Kidney (tissue), 14 donors: Measurements from ENCODE around the gene LIMS2. TPM values are rescaled to one million over a fixed set of nuclear protein-coding genes. Genes with fewer than 3 reads are reported as not detected.

Experiments used
- DNase-seq, 5 donors: peaks; one replicate each; pipeline ENCODE4 v3.0.0-alpha.2; 2013 to 2020
- FAIRE-seq: peaks from 2 replicates; lab custom pipeline; 2012; peaks lifted over from hg19 to GRCh38; lab: Jason Lieb, UNC
- H3K27ac ChIP-seq, 2 donors: one replicate each; pipeline ENCODE4 v1.7.0; 2013; ENCODE audit warnings: low read depth in 2 of 2, low read length in 2 of 2, inconsistent platforms in 1 of 2
- H3K27me3 ChIP-seq: one replicate; pipeline ENCODE4 v1.7.1; 2013; ENCODE audit warnings: low read length, inconsistent platforms; ENCODE audit not compliant: control insufficient read depth, insufficient read depth
- H3K36me3 ChIP-seq, 3 donors: one replicate each; pipeline versions ENCODE4 v1.7.0 to v1.7.1; 2013; ENCODE audit warnings: low read length in 3 of 3, control low read depth in 1 of 3, inconsistent platforms in 1 of 3; ENCODE audit not compliant: insufficient read depth in 3 of 3, control insufficient read depth in 2 of 3
- H3K4me1 ChIP-seq, 3 donors: one replicate each; pipeline versions ENCODE4 v1.7.0 to v1.7.1; 2013; ENCODE audit warnings: low read length in 3 of 3, inconsistent platforms in 1 of 3, low read depth in 1 of 3; ENCODE audit not compliant: control insufficient read depth in 2 of 3, insufficient read depth in 2 of 3
- H3K4me3 ChIP-seq, 3 donors: one replicate each; pipeline versions ENCODE4 v1.7.0 to v1.8.1; 2013; ENCODE audit warnings: low read length in 3 of 3, control low read depth in 1 of 3, inconsistent platforms in 1 of 3
- H3K9ac ChIP-seq, 3 donors: one replicate each; pipeline versions ENCODE4 v1.7.0 to v1.7.1; 2013; ENCODE audit warnings: low read length in 3 of 3, control low read depth in 1 of 3, inconsistent platforms in 1 of 3
- H3K9me3 ChIP-seq, 3 donors: one replicate each; pipeline versions ENCODE4 v1.7.0 to v1.7.1; 2013; ENCODE audit warnings: low read length in 3 of 3, control low read depth in 1 of 3, inconsistent platforms in 1 of 3; ENCODE audit not compliant: control insufficient read depth in 2 of 3, insufficient read depth in 1 of 3
- intact Hi-C: fragments of 100-400 bp; cut with DNase I; formaldehyde crosslinking; loops from one replicate; pipeline ENCODE4 v1.11.1; 2022
- polyA plus RNA-seq: library from polyadenylated mRNA; stranded (reverse); fragments of 350-450 nt; fragmentation: Illumina TruSeq; extraction: RNeasy Lipid Tissue Mini Kit (QIAGEN cat#74804); gene quantifications from one replicate; pipeline ENCODE4 v1.2.3, GENCODE V29; 2014; ENCODE audit warnings: low read depth, low replicate concordance; ENCODE audit not compliant: insufficient read depth
- total RNA-seq: library from RNA; stranded (reverse); fragmentation: NEBNext Ultra II Directional; extraction: Animal tissue kit (Norgen Biotek cat#: 25700); gene quantifications from one replicate; pipeline ENCODE4 v1.2.1, GENCODE V29; 2021
- TF ChIP-seq, protein P1 (sequence below): IDR thresholded peaks from 3 replicates; pipeline ENCODE4 v1.5.1; 2012; ENCODE audit warnings: mild to moderate bottlenecking, moderate library complexity, borderline replicate concordance; ENCODE audit not compliant: insufficient read depth; ENCODE audit errors: extremely low read depth
- donor health status: control.
- donor health status: control.
- donor health status: control.
- donor health status: control.
- donor health status: control.
- donor health status: DM: yes; HTN: yes; CAD: no.
- donor health status: Normal renal cell carcinoma (clear cell type).

The LIMS2 gene
- total and polyA plus RNA-seq, 2 donors from 2014 or later: 101 to 107 TPM

DNA sequence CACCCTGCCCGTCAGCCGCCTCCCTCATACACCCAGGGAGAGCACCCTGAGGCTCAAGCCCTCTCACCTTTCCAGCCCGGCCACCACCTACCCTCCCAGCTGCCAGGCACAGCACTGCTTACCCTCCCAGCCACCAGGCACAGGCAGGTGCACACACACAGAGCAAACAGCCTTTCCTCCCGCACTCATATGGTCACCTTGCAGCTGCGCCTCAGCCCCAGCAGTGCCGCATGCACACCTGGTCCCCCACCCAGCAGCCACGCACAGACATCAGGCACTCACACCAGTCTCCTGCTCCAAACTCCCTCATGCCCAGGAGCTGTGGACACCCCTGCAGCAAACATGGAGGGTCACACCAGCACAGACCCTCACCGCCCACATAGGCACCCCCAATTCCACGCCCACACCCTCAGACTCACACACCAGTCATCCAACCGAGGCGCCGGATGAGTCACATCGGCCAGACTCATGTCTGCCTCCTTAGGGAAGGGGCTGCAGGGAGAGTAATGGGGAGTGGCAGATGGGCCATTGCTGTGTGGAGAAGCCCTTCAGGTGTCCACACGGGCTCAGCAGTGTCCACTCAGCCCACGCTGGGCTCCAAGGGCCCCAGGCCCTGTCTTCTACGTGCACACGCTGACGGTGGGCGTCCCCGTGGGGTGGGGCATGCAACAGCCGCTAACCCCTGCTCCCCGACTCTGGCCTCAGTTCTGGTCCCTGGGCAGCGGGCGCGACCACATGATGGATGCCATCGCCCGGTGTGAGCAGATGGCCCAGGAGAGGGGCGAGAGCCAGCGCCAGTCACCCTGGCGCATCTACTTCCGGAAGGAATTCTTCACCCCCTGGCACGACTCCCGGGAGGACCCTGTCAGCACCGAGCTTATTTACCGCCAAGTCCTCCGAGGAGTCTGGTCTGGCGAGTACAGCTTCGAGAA lies 51.7 kb downstream of the LIMS2 start:
- FAIRE-seq (no peak), DNase-seq (peak in 1 of 5 donors; percentile 30)
- no peaks in the 10 kb centered on the region for H3K4me1 ChIP-seq
- H3K27me3 ChIP-seq: no peaks in the 10 kb centered on the region
- H3K9me3 ChIP-seq: no peaks in the 10 kb centered on the region
- intact Hi-C loops: no loop called here
- H3K4me3 ChIP-seq: no peak overlapping the region
- TF ChIP-seq, protein P1, sequence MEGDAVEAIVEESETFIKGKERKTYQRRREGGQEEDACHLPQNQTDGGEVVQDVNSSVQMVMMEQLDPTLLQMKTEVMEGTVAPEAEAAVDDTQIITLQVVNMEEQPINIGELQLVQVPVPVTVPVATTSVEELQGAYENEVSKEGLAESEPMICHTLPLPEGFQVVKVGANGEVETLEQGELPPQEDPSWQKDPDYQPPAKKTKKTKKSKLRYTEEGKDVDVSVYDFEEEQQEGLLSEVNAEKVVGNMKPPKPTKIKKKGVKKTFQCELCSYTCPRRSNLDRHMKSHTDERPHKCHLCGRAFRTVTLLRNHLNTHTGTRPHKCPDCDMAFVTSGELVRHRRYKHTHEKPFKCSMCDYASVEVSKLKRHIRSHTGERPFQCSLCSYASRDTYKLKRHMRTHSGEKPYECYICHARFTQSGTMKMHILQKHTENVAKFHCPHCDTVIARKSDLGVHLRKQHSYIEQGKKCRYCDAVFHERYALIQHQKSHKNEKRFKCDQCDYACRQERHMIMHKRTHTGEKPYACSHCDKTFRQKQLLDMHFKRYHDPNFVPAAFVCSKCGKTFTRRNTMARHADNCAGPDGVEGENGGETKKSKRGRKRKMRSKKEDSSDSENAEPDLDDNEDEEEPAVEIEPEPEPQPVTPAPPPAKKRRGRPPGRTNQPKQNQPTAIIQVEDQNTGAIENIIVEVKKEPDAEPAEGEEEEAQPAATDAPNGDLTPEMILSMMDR: no peak
- no peak overlapping the region for H3K9ac ChIP-seq
- H3K27ac ChIP-seq: no peak overlapping the region
- H3K36me3 ChIP-seq: peaks cover 0 to 3% (median 0%) of the 10 kb centered on the region in 3 donors

DNA sequence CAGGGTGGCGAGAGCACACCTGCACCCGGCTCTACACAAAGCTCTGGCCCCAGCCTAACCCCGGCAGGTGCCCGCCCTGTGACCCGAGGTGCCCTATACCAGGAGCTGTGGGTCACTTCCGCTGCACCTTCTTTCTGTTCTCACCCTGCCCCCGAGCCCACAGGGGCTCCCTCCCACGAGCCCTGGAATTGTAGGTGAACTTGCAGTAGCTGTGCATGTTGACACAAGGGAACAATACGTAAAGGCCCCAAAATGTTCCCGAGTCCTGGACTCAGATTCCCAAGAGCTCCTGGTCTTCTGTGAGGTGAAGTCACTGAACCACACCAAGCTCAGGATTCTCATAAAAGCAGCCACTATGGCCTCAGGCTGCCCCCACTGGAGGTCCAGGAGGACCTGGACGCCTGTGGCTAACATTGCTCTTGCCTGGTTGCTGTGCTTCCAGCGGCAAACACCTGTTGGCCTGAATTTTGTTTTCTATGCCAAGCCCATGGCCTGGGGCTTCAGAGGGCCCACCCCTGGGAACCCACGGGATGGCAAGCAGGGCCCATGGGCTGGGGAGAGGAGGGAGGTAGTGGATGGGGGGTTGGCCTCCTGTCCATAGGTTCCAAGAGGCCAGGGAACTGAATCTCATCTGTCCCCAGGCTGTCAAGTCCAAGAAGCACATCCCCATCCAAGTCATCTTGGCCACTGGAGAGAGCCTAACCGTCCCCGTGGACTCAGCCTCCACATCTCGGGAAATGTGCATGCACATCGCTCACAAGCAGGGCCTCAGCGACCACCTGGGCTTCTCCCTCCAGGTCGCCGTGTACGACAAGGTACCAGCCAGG lies 52.6 kb downstream of the LIMS2 start:
- no peak for FAIRE-seq
- peaks cover 0 to 3% (median 0%) of the 10 kb centered on the region in 3 donors for H3K36me3 ChIP-seq
- H3K27ac ChIP-seq: no peak overlapping the region
- no peaks in the 10 kb centered on the region for H3K27me3 ChIP-seq
- TF ChIP-seq, protein P1: no peak
- no peak overlapping the region for H3K9ac ChIP-seq
- no peak overlapping the region for H3K4me3 ChIP-seq
- peak in 1 of 5 donors; percentile 31 for DNase-seq
- no peaks in the 10 kb centered on the region for H3K9me3 ChIP-seq
- no peaks in the 10 kb centered on the region for H3K4me1 ChIP-seq
- intact Hi-C loops: no loop called here

DNA sequence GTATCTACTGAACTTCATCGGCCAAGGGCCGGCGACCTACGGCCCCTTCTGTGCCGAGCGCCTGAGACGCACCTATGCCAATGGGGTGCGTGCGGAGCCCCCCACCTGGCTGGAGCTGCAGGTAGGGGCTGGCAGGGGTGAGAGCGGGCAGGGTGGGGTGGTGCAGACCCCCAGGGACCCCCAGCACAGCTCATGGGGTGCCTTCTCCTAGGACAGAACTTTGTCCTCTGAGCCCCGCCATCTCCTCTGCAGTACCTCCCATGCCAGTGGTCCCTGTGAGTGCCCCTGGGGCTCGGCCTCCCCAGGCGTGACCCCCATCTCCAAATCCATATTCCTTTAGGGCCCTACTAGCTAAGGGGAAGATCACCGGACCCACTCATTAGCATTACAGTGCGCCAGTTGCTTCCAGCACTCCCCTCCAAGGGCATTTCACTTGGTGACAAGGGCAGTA lies 53.3 kb downstream of the LIMS2 start:
- Histone ChIP-seq H3K9ac (no peak overlapping the region), H3K36me3 (peaks cover 0 to 3% (median 0%) of the 10 kb centered on the region in 3 donors), H3K9me3 (no peaks in the 10 kb centered on the region), H3K4me3 (no peak overlapping the region), H3K4me1 (no peaks in the 10 kb centered on the region), H3K27me3 (no peaks in the 10 kb centered on the region), H3K27ac (no peak overlapping the region)
- intact Hi-C loops: no loop called here
- no peak for FAIRE-seq
- peak in 1 of 5 donors; percentile 24 for DNase-seq
- TF ChIP-seq, protein P1: no peak
